DOHH2 (cell line): ENCODE results near the gene CLPTM1L.

Experiments
- H3F3A ChIP-seq: fragments of 200-600 bp; sonication (generic), shearing (Covaris generic); 2 replicates; pipeline ENCODE4 v1.6.0; 2016; ENCODE audit warnings: antibody characterized with exemption, mild to moderate bottlenecking; ENCODE audit not compliant: control insufficient read depth, insufficient read depth
- H3K27ac ChIP-seq: fragments of 200-600 bp; sonication (generic); 2 replicates; pipeline ENCODE4 v1.5.1; 2014; ENCODE audit warnings: low read depth, mild to moderate bottlenecking, low read length, moderate library complexity
- H3K27me3 ChIP-seq: fragments of 200-600 bp; sonication (generic); 2 replicates; pipeline ENCODE4 v1.6.1; 2014; ENCODE audit warnings: mild to moderate bottlenecking, low read length, mixed read lengths; ENCODE audit not compliant: control insufficient read depth
- H3K36me3 ChIP-seq: fragments of 200-600 bp; sonication (generic); 2 replicates; pipeline ENCODE4 v1.6.1; 2014; ENCODE audit warnings: mild to moderate bottlenecking, low read length, moderate library complexity, mixed read lengths; ENCODE audit not compliant: control insufficient read depth
- H3K4me1 ChIP-seq: fragments of 200-600 bp; sonication (generic); 2 replicates; pipeline ENCODE4 v1.6.1; 2014; ENCODE audit warnings: mild to moderate bottlenecking, low read length, mixed read lengths; ENCODE audit not compliant: control insufficient read depth
- H3K4me2 ChIP-seq: fragments of 200-600 bp; sonication (generic); 2 replicates; pipeline ENCODE4 v1.6.0; 2014; ENCODE audit warnings: mild to moderate bottlenecking, low read length, moderate library complexity
- H3K4me3 ChIP-seq: fragments of 200-600 bp; sonication (generic); 2 replicates; pipeline ENCODE4 v1.5.1; 2014; ENCODE audit warnings: mild to moderate bottlenecking, low read length, mixed read lengths
- H3K79me2 ChIP-seq: fragments of 200-600 bp; sonication (generic); 2 replicates; pipeline ENCODE4 v1.6.1; 2014; ENCODE audit warnings: mild to moderate bottlenecking, low read length, mixed read lengths; ENCODE audit not compliant: control insufficient read depth
- H3K9me2 ChIP-seq: fragments of 200-600 bp; sonication (generic); replicated peaks from 2 replicates; pipeline ENCODE4 v1.6.1; 2014; ENCODE audit warnings: mild to moderate bottlenecking, low read length, mixed read lengths; ENCODE audit not compliant: control insufficient read depth
- H3K9me3 ChIP-seq: fragments of 200-600 bp; sonication (generic); 2 replicates; pipeline ENCODE4 v1.6.1; 2014; ENCODE audit warnings: antibody characterized with exemption, low read length, mixed read lengths; ENCODE audit not compliant: control insufficient read depth, insufficient read depth
- H4K20me1 ChIP-seq: fragments of 200-600 bp; sonication (generic); 2 replicates; pipeline ENCODE4 v1.6.0; 2014; ENCODE audit warnings: low read depth, mild to moderate bottlenecking, antibody characterized with exemption, low read length, moderate library complexity; ENCODE audit not compliant: control insufficient read depth, insufficient read depth
- CTCF ChIP-seq: fragments of 200-600 bp; sonication (generic); IDR thresholded peaks from one replicate; pipeline ENCODE4 v1.5.1; 2014; ENCODE audit warnings: antibody characterized with exemption, mild to moderate bottlenecking, low read depth, low read length; ENCODE audit not compliant: poor library complexity, severe bottlenecking
- EZH2phosphoT487 ChIP-seq: fragments of 200-600 bp; sonication (generic); IDR thresholded peaks from 2 replicates; pipeline ENCODE4 v1.6.1; 2017; ENCODE audit warnings: borderline replicate concordance, mild to moderate bottlenecking, antibody characterized with exemption, low read length, moderate library complexity, mixed read lengths

Gene CLPTM1L

GRCh38 chr5:1274471-1274870, 70.4 kb downstream of the CLPTM1L start:
- no peaks in the 10 kb centered on the region for H3F3A ChIP-seq
- H3K4me2 ChIP-seq = no peak overlapping the region
- H3K9me3 ChIP-seq = no peaks in the 10 kb centered on the region
- H3K9me2 ChIP-seq = no peaks in the 10 kb centered on the region
- no peaks in the 10 kb centered on the region for H3K4me1 ChIP-seq
- H3K79me2 ChIP-seq = peaks cover 55% of the 10 kb centered on the region
- H3K36me3 ChIP-seq = peaks cover 72% of the 10 kb centered on the region
- H3K4me3 ChIP-seq = no peak overlapping the region
- no peaks in the 10 kb centered on the region for H3K27me3 ChIP-seq
- 0 out of 2 replicates have a peak, but pooled peaks cover 3% of the 10 kb centered on the region for H4K20me1 ChIP-seq
- TF ChIP-seq EZH2phosphoT487 (no peak), CTCF (no peak)
- H3K27ac ChIP-seq = no peak overlapping the region

- TF ChIP-seq EZH2phosphoT487 = no peak
- TF ChIP-seq CTCF = no peak
- Histone ChIP-seq H3K4me2 (no peak overlapping the region), H3K4me1 (no peaks in the 10 kb centered on the region), H3K9me3 (no peaks in the 10 kb centered on the region), H3F3A (no peaks in the 10 kb centered on the region), H3K36me3 (peaks cover 65% of the 10 kb centered on the region), H4K20me1 (0 out of 2 replicates have a peak, but pooled peaks cover 3% of the 10 kb centered on the region), H3K79me2 (peaks cover 49% of the 10 kb centered on the region), H3K27me3 (no peaks in the 10 kb centered on the region), H3K9me2 (no peaks in the 10 kb centered on the region), H3K27ac (no peak overlapping the region), H3K4me3 (no peak overlapping the region)
Observed at GRCh38 chr5:1273745-1274144, 71.2 kb downstream of the CLPTM1L start.

GRCh38 chr5:1272201-1272600, 72.7 kb downstream of the CLPTM1L start:
- H3K4me2 ChIP-seq = no peak overlapping the region
- peaks cover 61% of the 10 kb centered on the region for H3K36me3 ChIP-seq

More at GRCh38 chr5:1272201-1272600, 72.7 kb downstream of the CLPTM1L start:
- H4K20me1 ChIP-seq = 0 out of 2 replicates have a peak, but pooled peaks cover 3% of the 10 kb centered on the region
- no peaks in the 10 kb centered on the region for H3K27me3 ChIP-seq
- H3K4me1 ChIP-seq = no peaks in the 10 kb centered on the region
- H3K79me2 ChIP-seq = peaks cover 35% of the 10 kb centered on the region
- no peaks in the 10 kb centered on the region for H3K9me2 ChIP-seq
- TF ChIP-seq CTCF (no peak), EZH2phosphoT487 (no peak)
- H3K4me3 ChIP-seq = no peak overlapping the region
- no peaks in the 10 kb centered on the region for H3K9me3 ChIP-seq
- no peak overlapping the region for H3K27ac ChIP-seq
- no peaks in the 10 kb centered on the region for H3F3A ChIP-seq
